Liver (tissue), 9 donors: ENCODE results near the gene LRMDA. TPM values are rescaled to one million over a fixed set of nuclear protein-coding genes. Genes with fewer than 3 reads are reported as not detected.

Experiments
- DNase-seq: peaks from one replicate; pipeline ENCODE4 v3.0.0-alpha.2; 2017; ENCODE audit warnings: low spot score
- H3K27ac ChIP-seq, 2 donors: one replicate each; pipeline ENCODE4 v1.7.0; 2013; ENCODE audit warnings: inconsistent platforms in 2 of 2, low read length in 2 of 2, control low read depth in 1 of 2, low read depth in 1 of 2, mild to moderate bottlenecking in 1 of 2
- H3K27me3 ChIP-seq, 4 donors: one replicate each; pipeline versions ENCODE4 v1.6.1 to v1.7.0; 2013; ENCODE audit warnings: low read length in 3 of 4, inconsistent platforms in 1 of 4, mild to moderate bottlenecking in 1 of 4, moderate library complexity in 1 of 4; ENCODE audit not compliant: control insufficient read depth in 4 of 4, insufficient read depth in 4 of 4
- H3K36me3 ChIP-seq, 4 donors: one replicate each; pipeline versions ENCODE4 v1.6.1 to v1.7.0; 2013; ENCODE audit warnings: low read length in 3 of 4, mild to moderate bottlenecking in 3 of 4, low read depth in 1 of 4, moderate library complexity in 1 of 4; ENCODE audit not compliant: control insufficient read depth in 4 of 4, insufficient read depth in 3 of 4
- H3K4me1 ChIP-seq, 4 donors: one replicate each; pipeline versions ENCODE4 v1.6.1 to v1.7.0; 2013; ENCODE audit warnings: low read length in 3 of 4, mild to moderate bottlenecking in 3 of 4, moderate library complexity in 1 of 4; ENCODE audit not compliant: control insufficient read depth in 4 of 4, insufficient read depth in 4 of 4
- H3K4me3 ChIP-seq, 3 donors: one replicate each; pipeline versions ENCODE4 v1.6.1 to v1.7.0; 2013; ENCODE audit warnings: low read length in 3 of 3, control low read depth in 1 of 3, low read depth in 1 of 3, mild to moderate bottlenecking in 1 of 3
- H3K9ac ChIP-seq, 2 donors: one replicate each; pipeline ENCODE4 v1.7.0; 2013; ENCODE audit warnings: low read length in 2 of 2, mild to moderate bottlenecking in 2 of 2, moderate library complexity in 2 of 2, control low read depth in 1 of 2, low read depth in 1 of 2
- H3K9me3 ChIP-seq, 4 donors: one replicate each; pipeline versions ENCODE4 v1.6.1 to v1.7.0; 2013; ENCODE audit warnings: low read length in 3 of 4; ENCODE audit not compliant: control insufficient read depth in 4 of 4
- EGR1 ChIP-seq, 2 donors: IDR thresholded peaks; 2 replicates each; pipeline ENCODE4 v1.6.1; 2016 to 2018; ENCODE audit warnings: antibody characterized with exemption in 2 of 2, low read depth in 2 of 2
- GABPA ChIP-seq, 2 donors: IDR thresholded peaks in 1 of 2; conservative IDR thresholded peaks in 1 of 2; 2 replicates each; pipeline ENCODE4 v1.6.1; 2016; ENCODE audit warnings: antibody characterized with exemption in 2 of 2, mild to moderate bottlenecking in 1 of 2, moderate library complexity in 1 of 2
- HNF4G ChIP-seq: IDR thresholded peaks from 2 replicates; pipeline ENCODE4 v1.6.1; 2016; ENCODE audit warnings: antibody characterized with exemption
- JUND ChIP-seq, 2 donors: IDR thresholded peaks; 2 replicates each; pipeline ENCODE4 v1.6.1; 2016; ENCODE audit warnings: antibody characterized with exemption in 2 of 2
- MAX ChIP-seq: IDR thresholded peaks from 2 replicates; pipeline ENCODE4 v1.6.1; 2016; ENCODE audit warnings: antibody characterized with exemption
- NR2F2 ChIP-seq: IDR thresholded peaks from 2 replicates; pipeline ENCODE4 v1.6.1; 2016; ENCODE audit warnings: antibody characterized with exemption
- RXRA ChIP-seq, 2 donors: IDR thresholded peaks; 2 replicates each; pipeline ENCODE4 v1.6.1; 2017 to 2018; ENCODE audit warnings: antibody characterized with exemption in 2 of 2, mild to moderate bottlenecking in 1 of 2
- SP1 ChIP-seq: IDR thresholded peaks from 2 replicates; pipeline ENCODE4 v1.6.1; 2018; ENCODE audit warnings: antibody characterized with exemption, mild to moderate bottlenecking
- TAF1 ChIP-seq: conservative IDR thresholded peaks from 2 replicates; pipeline ENCODE4 v1.6.1; 2016; ENCODE audit warnings: antibody characterized with exemption, mild to moderate bottlenecking
- YY1 ChIP-seq: IDR thresholded peaks from 2 replicates; pipeline ENCODE4 v1.6.1; 2016; ENCODE audit warnings: antibody characterized with exemption, mild to moderate bottlenecking
- WGBS: extraction: QIAGEN DNeasy Blood & Tissue Kit; methylation state at CpG from one replicate; pipeline ENCODE4 v1.1.7; 2013; 5-methylcytosine and 5-hydroxymethylcytosine counted together
- polyA plus RNA-seq, 2 donors: library from polyadenylated mRNA; stranded (reverse) in 1 of 2; unstranded in 1 of 2; fragments of 200-250 nt in 1 of 2; fragments of >200 nt in 1 of 2; fragmentation: Nextera tagmentation in 1 of 2; extraction: Ambion mirVana in 1 of 2; gene quantifications; one replicate each; pipeline versions ENCODE4 v1.2.1 to v1.2.3, GENCODE V29; 2013 to 2015
- total RNA-seq, 2 donors: library from RNA; depleted of rRNA; stranded (reverse); fragments of >200 nt; gene quantifications; one replicate each; pipeline ENCODE4 v1.2.3, GENCODE V29; 2014
- TF ChIP-seq, protein P1 (sequence below): IDR thresholded peaks from 2 replicates; pipeline ENCODE4 v1.6.1; 2016; ENCODE audit warnings: antibody characterized with exemption
- TF ChIP-seq, protein P2 (sequence below): fragments of 150-350 bp; IDR thresholded peaks from 2 replicates; pipeline ENCODE4 v1.5.1; 2017; ENCODE audit warnings: improper control_type of control experiment, low read depth, low read length; ENCODE audit not compliant: missing input control
- TF ChIP-seq, protein P3 (sequence below): IDR thresholded peaks from 2 replicates; pipeline ENCODE4 v1.6.1; 2016; ENCODE audit warnings: antibody characterized with exemption
- donor health status: healthy.
- donor health status: healthy.
- donor health status: healthy.
- donor health status: healthy.
- donor health status: healthy.

Gene LRMDA
- total and polyA plus RNA-seq, 4 donors, result 7.9 to 15.8 (median 11.3) TPM

GRCh38 chr10:76268954-76269353 is 837.5 kb downstream of the LRMDA start (continued):
- TF ChIP-seq HNF4G (no peak), NR2F2 (no peak)

DNA sequence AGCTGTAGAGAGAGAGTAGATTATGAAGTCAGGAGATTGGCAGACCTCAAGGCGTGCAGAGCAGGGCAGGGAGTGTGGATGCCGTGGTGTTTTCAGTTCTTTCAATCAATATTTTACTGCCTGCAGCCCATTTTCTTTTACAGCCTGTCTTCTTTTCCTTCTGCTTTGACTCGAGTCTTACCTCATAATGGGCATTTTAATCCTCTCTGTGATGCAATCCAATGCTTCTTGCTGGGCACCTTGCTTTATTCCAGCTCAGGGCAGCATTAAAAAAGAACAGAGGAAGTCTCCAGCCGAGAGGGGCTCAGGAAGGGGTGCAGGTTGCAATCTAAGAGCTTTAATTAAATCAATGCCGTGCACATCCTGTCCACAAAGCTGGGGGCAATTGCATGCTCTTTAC is 839.0 kb downstream of the LRMDA start:
- H3K27me3 ChIP-seq, result no peaks in the 10 kb centered on the region
- TF ChIP-seq, protein P1, sequence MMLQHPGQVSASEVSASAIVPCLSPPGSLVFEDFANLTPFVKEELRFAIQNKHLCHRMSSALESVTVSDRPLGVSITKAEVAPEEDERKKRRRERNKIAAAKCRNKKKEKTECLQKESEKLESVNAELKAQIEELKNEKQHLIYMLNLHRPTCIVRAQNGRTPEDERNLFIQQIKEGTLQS, result no peak
- TF ChIP-seq JUND (IDR thresholded peaks at IDR 0.05) (no peak), HNF4G (no peak), GABPA (IDR thresholded peaks at IDR 0.05 in 1 of 2, conservative IDR thresholded peaks at IDR 0.05 in 1 of 2) (no peak)
- TF ChIP-seq, protein P2, sequence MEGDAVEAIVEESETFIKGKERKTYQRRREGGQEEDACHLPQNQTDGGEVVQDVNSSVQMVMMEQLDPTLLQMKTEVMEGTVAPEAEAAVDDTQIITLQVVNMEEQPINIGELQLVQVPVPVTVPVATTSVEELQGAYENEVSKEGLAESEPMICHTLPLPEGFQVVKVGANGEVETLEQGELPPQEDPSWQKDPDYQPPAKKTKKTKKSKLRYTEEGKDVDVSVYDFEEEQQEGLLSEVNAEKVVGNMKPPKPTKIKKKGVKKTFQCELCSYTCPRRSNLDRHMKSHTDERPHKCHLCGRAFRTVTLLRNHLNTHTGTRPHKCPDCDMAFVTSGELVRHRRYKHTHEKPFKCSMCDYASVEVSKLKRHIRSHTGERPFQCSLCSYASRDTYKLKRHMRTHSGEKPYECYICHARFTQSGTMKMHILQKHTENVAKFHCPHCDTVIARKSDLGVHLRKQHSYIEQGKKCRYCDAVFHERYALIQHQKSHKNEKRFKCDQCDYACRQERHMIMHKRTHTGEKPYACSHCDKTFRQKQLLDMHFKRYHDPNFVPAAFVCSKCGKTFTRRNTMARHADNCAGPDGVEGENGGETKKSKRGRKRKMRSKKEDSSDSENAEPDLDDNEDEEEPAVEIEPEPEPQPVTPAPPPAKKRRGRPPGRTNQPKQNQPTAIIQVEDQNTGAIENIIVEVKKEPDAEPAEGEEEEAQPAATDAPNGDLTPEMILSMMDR, result no peak

GRCh38 chr10:76274933-76275332 is 843.5 kb downstream of the LRMDA start:
- no peak overlapping the region for H3K27ac ChIP-seq

More for the DNA sequence above, 839.0 kb downstream of the LRMDA start:
- 82% methylated on average over 5 of the region's 5 CpGs for WGBS
- Histone ChIP-seq H3K27ac (no peak overlapping the region), H3K4me3 (no peak overlapping the region), H3K9ac (no peak overlapping the region), H3K36me3 (no peaks in the 10 kb centered on the region), H3K9me3 (peaks cover 0 to 12% (median 3%) of the 10 kb centered on the region in 4 donors), H3K4me1 (no peaks in the 10 kb centered on the region)
- no peak for DNase-seq

More at GRCh38 chr10:76274933-76275332, 843.5 kb downstream of the LRMDA start:
- Histone ChIP-seq H3K4me1 (no peaks in the 10 kb centered on the region), H3K9ac (no peak overlapping the region), H3K27me3 (no peaks in the 10 kb centered on the region), H3K9me3 (peaks cover 0 to 12% (median 3%) of the 10 kb centered on the region in 4 donors), H3K36me3 (peaks cover 0 to 2% (median 0%) of the 10 kb centered on the region in 4 donors), H3K4me3 (no peak overlapping the region)
- no peak for TF ChIP-seq NR2F2
- TF ChIP-seq, protein P3, sequence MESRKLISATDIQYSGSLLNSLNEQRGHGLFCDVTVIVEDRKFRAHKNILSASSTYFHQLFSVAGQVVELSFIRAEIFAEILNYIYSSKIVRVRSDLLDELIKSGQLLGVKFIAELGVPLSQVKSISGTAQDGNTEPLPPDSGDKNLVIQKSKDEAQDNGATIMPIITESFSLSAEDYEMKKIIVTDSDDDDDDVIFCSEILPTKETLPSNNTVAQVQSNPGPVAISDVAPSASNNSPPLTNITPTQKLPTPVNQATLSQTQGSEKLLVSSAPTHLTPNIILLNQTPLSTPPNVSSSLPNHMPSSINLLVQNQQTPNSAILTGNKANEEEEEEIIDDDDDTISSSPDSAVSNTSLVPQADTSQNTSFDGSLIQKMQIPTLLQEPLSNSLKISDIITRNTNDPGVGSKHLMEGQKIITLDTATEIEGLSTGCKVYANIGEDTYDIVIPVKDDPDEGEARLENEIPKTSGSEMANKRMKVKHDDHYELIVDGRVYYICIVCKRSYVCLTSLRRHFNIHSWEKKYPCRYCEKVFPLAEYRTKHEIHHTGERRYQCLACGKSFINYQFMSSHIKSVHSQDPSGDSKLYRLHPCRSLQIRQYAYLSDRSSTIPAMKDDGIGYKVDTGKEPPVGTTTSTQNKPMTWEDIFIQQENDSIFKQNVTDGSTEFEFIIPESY, result no peak
- TF ChIP-seq, protein P1, result no peak
- no peak for TF ChIP-seq GABPA (IDR thresholded peaks at IDR 0.05 in 1 of 2, conservative IDR thresholded peaks at IDR 0.05 in 1 of 2)
- TF ChIP-seq SP1, result no peak
- no peak for TF ChIP-seq YY1
- no peak for TF ChIP-seq TAF1
- no peak for TF ChIP-seq EGR1 (IDR thresholded peaks at IDR 0.05; ENCODE audit: low read depth in 2 of 2)
- TF ChIP-seq HNF4G, result no peak
- no peak for TF ChIP-seq RXRA (IDR thresholded peaks at IDR 0.05)
- TF ChIP-seq, protein P2, result no peak
- TF ChIP-seq MAX, result no peak
- TF ChIP-seq JUND (IDR thresholded peaks at IDR 0.05), result no peak
- DNase-seq, result no peak
